Measurements from ENCODE around the gene ATP5F1B. TPM values are rescaled to one million over a fixed set of nuclear protein-coding genes. Genes with fewer than 3 reads are reported as not detected.

Gene ATP5F1B
- total and polyA plus RNA-seq, 9 of the 15 experiments (the other 6 are each of a cell fraction or from before 2014, with no cell fraction given): 908 to 3,125 (median 1,482) TPM

DNA sequence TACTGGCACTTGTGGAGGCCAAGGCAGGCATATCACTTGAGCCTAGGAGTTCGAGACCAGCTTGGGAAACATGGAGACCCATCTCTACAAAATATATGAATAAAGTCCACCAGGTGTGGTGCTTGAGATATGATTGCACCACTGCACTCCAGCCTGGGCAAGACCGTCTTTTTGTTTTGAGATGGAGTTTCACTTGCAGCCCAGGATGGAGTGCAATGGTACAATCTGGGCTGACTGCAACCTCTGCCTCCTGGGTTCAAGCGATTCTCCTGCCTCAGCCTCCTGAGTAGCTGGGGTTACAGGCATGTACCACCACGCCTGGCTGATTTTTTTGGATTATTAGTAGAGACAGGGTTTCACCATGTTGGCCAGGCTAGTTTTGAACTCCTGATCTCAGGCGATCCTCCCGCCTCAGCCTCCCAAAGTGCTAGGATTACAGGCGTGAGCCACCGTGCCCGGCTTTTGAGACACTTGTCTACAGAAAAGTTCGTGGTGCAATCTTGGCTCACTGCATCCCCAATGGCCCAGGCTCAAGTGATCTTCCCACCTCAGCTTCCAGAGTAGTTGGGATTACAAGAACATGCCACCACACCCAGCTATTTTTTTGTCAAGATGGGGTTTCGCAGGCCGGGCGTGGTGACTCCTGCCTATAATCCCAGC is 16.3 kb upstream of the ATP5F1B start (continued):
- TF ChIP-seq, protein P1, sequence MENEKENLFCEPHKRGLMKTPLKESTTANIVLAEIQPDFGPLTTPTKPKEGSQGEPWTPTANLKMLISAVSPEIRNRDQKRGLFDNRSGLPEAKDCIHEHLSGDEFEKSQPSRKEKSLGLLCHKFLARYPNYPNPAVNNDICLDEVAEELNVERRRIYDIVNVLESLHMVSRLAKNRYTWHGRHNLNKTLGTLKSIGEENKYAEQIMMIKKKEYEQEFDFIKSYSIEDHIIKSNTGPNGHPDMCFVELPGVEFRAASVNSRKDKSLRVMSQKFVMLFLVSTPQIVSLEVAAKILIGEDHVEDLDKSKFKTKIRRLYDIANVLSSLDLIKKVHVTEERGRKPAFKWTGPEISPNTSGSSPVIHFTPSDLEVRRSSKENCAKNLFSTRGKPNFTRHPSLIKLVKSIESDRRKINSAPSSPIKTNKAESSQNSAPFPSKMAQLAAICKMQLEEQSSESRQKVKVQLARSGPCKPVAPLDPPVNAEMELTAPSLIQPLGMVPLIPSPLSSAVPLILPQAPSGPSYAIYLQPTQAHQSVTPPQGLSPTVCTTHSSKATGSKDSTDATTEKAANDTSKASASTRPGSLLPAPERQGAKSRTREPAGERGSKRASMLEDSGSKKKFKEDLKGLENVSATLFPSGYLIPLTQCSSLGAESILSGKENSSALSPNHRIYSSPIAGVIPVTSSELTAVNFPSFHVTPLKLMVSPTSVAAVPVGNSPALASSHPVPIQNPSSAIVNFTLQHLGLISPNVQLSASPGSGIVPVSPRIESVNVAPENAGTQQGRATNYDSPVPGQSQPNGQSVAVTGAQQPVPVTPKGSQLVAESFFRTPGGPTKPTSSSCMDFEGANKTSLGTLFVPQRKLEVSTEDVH (IDR thresholded peaks at IDR 0.05; ENCODE audit: low read depth, partially characterized antibody): peak; percentile 29
- TF ChIP-seq POLR2B (IDR thresholded peaks at IDR 0.05; ENCODE audit: low read depth, partially characterized antibody) (peak; percentile 70), HNRNPLL (IDR thresholded peaks at IDR 0.05; ENCODE audit: low read depth, low read length, poor library complexity, severe bottlenecking) (no peak), PML (IDR thresholded peaks at IDR 0.05; ENCODE audit: low read length) (0 out of 2 replicates have a peak, but pooled peaks have one; percentile 38), EWSR1 (IDR thresholded peaks at IDR 0.05; ENCODE audit: borderline replicate concordance, low read depth, partially characterized antibody) (peak; percentile 75)
- TF ChIP-seq, protein P2, sequence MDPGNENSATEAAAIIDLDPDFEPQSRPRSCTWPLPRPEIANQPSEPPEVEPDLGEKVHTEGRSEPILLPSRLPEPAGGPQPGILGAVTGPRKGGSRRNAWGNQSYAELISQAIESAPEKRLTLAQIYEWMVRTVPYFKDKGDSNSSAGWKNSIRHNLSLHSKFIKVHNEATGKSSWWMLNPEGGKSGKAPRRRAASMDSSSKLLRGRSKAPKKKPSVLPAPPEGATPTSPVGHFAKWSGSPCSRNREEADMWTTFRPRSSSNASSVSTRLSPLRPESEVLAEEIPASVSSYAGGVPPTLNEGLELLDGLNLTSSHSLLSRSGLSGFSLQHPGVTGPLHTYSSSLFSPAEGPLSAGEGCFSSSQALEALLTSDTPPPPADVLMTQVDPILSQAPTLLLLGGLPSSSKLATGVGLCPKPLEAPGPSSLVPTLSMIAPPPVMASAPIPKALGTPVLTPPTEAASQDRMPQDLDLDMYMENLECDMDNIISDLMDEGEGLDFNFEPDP (CRISPR knock-in tag; IDR thresholded peaks at IDR 0.05): no peak
- TF ChIP-seq, protein P3, sequence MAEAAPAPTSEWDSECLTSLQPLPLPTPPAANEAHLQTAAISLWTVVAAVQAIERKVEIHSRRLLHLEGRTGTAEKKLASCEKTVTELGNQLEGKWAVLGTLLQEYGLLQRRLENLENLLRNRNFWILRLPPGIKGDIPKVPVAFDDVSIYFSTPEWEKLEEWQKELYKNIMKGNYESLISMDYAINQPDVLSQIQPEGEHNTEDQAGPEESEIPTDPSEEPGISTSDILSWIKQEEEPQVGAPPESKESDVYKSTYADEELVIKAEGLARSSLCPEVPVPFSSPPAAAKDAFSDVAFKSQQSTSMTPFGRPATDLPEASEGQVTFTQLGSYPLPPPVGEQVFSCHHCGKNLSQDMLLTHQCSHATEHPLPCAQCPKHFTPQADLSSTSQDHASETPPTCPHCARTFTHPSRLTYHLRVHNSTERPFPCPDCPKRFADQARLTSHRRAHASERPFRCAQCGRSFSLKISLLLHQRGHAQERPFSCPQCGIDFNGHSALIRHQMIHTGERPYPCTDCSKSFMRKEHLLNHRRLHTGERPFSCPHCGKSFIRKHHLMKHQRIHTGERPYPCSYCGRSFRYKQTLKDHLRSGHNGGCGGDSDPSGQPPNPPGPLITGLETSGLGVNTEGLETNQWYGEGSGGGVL (CRISPR knock-in tag; IDR thresholded peaks at IDR 0.05): no peak
- TF ChIP-seq, protein P4, sequence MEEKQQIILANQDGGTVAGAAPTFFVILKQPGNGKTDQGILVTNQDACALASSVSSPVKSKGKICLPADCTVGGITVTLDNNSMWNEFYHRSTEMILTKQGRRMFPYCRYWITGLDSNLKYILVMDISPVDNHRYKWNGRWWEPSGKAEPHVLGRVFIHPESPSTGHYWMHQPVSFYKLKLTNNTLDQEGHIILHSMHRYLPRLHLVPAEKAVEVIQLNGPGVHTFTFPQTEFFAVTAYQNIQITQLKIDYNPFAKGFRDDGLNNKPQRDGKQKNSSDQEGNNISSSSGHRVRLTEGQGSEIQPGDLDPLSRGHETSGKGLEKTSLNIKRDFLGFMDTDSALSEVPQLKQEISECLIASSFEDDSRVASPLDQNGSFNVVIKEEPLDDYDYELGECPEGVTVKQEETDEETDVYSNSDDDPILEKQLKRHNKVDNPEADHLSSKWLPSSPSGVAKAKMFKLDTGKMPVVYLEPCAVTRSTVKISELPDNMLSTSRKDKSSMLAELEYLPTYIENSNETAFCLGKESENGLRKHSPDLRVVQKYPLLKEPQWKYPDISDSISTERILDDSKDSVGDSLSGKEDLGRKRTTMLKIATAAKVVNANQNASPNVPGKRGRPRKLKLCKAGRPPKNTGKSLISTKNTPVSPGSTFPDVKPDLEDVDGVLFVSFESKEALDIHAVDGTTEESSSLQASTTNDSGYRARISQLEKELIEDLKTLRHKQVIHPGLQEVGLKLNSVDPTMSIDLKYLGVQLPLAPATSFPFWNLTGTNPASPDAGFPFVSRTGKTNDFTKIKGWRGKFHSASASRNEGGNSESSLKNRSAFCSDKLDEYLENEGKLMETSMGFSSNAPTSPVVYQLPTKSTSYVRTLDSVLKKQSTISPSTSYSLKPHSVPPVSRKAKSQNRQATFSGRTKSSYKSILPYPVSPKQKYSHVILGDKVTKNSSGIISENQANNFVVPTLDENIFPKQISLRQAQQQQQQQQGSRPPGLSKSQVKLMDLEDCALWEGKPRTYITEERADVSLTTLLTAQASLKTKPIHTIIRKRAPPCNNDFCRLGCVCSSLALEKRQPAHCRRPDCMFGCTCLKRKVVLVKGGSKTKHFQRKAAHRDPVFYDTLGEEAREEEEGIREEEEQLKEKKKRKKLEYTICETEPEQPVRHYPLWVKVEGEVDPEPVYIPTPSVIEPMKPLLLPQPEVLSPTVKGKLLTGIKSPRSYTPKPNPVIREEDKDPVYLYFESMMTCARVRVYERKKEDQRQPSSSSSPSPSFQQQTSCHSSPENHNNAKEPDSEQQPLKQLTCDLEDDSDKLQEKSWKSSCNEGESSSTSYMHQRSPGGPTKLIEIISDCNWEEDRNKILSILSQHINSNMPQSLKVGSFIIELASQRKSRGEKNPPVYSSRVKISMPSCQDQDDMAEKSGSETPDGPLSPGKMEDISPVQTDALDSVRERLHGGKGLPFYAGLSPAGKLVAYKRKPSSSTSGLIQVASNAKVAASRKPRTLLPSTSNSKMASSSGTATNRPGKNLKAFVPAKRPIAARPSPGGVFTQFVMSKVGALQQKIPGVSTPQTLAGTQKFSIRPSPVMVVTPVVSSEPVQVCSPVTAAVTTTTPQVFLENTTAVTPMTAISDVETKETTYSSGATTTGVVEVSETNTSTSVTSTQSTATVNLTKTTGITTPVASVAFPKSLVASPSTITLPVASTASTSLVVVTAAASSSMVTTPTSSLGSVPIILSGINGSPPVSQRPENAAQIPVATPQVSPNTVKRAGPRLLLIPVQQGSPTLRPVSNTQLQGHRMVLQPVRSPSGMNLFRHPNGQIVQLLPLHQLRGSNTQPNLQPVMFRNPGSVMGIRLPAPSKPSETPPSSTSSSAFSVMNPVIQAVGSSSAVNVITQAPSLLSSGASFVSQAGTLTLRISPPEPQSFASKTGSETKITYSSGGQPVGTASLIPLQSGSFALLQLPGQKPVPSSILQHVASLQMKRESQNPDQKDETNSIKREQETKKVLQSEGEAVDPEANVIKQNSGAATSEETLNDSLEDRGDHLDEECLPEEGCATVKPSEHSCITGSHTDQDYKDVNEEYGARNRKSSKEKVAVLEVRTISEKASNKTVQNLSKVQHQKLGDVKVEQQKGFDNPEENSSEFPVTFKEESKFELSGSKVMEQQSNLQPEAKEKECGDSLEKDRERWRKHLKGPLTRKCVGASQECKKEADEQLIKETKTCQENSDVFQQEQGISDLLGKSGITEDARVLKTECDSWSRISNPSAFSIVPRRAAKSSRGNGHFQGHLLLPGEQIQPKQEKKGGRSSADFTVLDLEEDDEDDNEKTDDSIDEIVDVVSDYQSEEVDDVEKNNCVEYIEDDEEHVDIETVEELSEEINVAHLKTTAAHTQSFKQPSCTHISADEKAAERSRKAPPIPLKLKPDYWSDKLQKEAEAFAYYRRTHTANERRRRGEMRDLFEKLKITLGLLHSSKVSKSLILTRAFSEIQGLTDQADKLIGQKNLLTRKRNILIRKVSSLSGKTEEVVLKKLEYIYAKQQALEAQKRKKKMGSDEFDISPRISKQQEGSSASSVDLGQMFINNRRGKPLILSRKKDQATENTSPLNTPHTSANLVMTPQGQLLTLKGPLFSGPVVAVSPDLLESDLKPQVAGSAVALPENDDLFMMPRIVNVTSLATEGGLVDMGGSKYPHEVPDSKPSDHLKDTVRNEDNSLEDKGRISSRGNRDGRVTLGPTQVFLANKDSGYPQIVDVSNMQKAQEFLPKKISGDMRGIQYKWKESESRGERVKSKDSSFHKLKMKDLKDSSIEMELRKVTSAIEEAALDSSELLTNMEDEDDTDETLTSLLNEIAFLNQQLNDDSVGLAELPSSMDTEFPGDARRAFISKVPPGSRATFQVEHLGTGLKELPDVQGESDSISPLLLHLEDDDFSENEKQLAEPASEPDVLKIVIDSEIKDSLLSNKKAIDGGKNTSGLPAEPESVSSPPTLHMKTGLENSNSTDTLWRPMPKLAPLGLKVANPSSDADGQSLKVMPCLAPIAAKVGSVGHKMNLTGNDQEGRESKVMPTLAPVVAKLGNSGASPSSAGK (IDR thresholded peaks at IDR 0.05): no peak
